CD4-positive, alpha-beta T cell treated with Interferon alpha-2 for 1 hour (primary cell): ENCODE measurements around the gene EMX1.

Source experiments
- DNase-seq, 2 donors: peaks; one replicate each; pipeline ENCODE4 v3.0.0-alpha.2; 2020 to 2022

The EMX1 gene

DNA sequence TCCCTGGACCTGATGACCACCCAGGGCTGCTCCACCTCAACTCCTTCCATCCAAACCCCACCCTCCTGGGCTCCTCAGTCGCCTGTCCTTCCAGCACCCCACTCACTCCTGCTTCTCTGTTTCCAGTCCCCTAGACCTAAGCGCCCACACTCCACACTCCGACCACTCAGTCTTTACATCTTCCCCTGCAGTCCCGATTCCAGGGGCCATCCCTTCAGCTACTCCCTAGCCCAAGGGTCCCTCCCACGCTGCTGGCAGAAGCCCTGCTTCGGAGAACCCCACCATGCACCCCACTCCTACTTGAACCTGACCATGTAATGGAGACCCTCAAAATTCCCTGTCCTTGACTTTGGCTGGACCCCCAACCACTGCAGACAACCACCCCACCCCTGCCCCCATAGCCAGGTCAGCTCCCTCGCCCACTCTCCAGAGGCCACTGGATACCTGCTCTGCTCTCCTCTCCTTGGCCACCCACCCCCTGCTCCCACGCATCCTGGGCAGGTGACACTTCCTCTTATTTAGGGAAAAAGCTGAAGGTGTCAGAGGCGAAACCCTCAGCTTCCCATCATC is 28.2 kb downstream of the EMX1 start:
- DNase-seq, result no peak

DNA sequence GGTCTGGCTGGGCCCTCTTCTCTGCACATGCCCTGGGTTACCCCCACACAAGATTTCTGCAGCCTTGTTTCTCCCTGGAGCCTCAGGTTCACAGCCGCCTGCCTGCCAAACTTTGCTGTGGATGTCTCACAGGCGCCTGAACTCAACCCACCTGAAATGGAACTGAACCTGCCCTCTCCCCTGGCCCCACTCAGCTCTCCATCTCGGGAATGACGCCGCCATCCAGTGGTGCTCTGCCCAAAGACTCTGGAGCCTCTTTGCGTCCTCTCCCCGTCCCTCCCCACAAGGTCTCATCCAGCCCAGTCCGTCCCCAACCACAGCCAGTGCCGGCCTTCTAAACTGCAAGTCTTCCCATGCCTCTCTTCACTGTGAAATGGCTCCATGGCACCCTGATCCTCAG is 29.1 kb downstream of the EMX1 start:
- DNase-seq, result no peak

DNA sequence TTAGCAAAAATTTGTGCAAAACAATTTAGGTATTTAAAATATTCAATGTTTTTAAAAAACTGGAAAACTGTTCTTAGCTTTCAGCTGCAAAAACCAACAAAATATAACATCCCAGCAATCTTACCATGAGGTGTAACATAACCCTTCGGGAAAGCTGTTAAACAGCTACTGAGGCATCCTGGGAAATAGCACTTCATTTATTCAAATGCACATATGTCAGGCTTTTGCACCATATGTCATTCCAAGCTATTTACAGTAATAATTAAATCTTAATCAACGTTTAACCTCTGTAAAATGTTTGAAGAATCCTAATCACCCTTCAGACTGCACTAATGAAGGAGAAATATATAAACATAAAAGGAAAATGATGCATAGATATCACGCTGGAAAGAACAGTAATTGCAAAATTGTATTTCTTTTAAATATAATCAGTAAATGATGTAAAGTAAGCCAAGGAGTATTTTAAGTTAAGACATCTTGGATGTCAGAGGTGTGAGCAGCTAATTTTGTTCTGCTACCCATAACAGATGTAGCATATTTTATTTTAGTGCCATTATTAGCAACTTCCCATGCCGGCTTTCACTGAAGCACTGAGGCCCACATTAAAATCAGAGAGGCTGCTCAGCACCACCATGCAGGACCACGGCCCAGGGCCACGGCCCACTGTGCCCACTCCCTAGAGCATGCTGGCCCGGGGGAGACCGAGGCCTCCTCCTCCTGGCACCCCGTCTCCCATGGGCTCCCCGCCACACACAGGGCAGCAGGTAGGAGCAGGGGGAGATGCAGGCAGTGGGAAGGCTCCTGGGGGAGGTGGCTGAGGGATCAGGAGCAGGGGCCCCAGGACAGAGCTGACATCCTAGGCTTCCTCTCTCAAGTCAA is 30.9 kb downstream of the EMX1 start:
- no peak for DNase-seq

DNA sequence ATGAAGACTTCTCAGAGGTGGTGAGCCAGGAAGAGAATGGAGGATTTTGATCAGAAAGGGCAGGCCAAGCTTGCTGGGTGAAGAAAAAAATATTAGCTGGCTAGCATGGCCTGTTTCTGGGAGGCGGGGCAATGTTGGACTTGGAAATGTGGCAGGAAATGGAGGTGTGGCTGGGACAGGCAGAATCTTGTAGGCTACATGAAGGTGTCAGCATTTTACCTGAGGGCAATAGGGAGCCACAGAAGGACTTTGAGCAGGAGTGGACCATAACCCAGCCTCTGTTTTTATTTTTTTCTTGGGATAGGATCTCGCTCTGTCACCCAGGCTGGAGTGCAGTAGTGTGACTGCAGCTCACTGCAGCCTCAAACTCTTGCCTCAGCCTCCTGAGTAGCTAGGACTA is 31.7 kb downstream of the EMX1 start:
- DNase-seq, result no peak

DNA sequence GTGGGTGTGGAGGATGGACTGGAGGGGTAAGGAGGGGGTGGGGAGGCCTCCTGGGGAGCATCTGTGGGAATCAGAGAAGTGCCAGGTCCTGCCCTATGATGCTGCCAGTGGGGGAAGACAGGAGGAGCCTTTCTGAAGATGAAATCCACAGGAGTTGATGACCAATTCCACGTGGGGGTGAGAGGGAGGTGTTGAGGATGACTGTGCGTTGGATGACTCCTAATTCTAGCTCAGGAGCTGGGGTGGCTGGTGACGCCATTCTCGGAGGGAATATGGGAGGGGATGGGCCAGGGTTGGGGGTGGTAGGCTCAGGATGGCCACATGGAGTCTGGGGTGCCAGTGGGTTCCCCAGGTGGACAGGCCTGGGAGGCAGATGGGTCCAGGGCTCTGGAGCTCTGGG is 32.3 kb downstream of the EMX1 start:
- DNase-seq, result no peak

DNA sequence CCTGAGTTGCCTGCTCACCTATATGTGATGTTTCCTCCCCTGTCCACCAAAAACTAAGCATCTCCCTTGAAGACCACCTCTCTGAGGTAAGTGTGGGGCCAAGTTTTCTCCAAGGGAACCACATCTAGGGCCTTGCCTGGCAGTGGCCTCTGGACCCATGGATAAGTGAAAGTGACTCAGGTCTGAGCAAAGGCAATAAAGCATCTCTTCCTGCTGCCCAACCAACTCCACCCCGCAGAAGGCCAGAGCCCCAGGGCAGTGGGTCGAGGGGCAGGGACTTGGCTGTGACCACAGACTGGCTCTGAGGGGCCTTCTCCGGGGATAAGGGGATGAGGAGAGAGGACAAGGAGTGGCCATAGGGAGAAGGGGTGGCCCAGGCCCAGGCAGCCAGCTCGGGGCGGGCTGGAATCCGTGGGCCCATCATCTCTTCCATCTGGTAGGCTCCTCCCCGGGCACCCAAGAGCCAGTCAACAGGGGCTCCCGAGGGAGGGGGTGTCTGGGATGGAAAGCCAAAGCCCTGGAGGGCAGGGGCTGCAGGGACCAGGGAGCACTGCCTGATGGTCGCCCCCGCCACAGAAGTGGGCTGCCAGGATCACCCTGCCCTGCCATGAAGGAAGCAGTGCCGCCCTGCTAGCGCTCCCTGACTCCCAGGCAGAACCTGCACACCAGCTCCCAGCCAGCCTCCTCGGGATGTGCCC is 33.4 kb downstream of the EMX1 start:
- no peak for DNase-seq

DNA sequence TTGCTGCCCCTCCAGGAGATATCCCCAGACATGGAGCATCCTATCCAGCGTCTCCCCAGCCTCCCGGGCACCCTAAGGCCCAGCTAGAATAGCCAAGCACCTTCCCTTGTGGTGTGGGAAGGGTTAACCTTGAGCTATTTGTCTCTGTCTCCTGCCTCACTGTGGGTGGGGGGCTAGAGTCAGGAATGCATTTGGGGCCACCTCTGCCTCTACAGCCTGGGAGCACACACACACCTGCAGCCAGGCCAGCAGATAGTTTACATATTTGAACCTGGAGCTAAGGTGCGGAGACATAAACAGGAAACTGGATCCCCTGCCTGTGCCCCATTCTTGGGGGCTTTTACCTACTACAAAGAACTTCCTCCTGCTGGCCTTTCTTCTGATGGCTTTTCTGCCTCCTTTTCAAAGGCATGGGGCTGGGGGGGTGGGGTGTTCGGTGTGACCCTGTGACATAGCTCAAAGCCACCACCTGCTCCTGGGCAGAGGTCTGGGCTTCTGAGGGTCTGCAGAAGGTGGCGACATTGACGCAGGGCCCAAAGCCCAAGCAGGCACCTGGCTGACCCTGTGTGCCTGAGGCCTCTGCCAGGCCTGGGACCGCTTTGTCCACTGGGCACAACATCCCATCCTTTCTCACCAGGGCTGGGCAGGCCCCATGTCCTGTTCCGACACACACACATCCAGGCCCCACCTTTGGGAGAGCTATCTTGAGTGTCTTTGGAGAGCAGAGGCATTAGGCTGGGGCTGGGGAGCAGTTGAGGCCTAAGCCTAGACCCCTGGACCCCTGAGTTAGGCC is 34.2 kb downstream of the EMX1 start:
- DNase-seq, result no peak

DNA sequence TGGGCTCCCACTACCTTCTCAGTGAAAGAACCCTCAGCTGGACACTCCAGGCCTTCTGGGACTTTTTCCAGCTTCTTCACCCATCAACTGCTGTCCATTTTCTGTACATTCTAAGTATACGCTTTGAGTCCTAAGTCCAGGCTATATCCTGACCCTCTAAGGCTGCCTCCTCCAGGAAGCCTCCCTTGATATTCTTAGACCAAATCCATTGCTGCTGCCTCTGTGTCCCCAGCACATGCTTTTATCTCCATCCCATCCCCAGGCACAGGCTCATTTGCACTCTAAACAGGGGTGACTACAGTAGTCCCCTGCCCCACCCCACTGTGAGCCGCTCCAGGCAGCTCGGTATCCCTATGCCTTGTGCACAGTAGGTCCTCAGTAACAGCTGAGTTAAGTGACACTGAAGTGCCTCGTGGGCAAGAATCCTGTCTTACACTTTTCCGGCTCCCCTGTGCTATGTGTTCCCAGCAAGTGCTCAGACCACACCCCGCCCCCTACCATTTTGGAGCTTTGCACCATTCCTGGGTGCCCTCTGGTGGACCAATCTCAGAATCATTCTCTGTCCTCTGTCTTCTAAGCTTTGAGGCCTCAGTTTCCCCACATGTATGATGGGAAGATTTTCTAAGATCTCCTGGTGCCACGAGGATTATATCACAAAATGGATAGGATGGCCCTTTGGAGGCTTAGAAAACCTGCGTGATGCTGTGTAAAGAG is 34.9 kb downstream of the EMX1 start:
- no peak for DNase-seq

DNA sequence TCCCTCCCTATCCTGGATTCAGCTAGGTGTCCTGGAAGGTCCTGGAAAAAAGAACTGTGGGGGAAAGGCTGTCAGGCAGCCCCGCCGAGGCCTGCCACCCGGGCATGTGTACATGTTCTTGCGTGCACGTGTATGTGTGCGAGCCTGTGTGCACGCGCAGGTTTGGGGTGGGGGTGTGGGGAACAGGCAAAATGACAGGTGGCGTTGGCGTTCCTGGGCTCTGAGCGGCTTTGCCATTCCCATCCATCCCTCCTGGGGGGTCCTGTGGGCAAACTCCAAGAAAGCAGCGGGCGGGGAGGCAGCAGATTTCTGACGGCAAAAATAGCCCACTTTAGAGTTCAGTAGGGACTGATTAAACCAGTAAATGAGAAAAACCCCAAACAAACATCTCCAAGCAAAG is 35.6 kb downstream of the EMX1 start:
- no peak for DNase-seq

DNA sequence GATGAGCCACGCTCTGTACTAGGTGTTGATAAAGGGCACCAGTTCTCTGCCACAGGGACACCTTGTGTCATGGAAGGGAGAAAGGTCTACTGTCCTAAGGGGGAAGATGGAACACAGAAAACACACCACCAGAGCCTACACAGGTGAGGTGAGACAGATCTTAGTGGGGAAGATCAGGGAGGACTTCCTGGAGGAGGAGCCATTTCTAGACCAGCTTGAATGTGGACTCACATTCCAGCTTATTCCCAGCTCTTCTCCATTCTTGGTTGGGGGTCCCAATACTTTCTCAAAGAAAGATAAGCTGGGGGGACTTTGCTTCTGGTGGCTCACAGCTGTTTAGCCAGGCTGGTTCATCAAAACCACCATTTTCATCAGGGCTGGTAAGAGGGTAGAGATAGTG is 36.2 kb downstream of the EMX1 start:
- DNase-seq, result no peak

DNA sequence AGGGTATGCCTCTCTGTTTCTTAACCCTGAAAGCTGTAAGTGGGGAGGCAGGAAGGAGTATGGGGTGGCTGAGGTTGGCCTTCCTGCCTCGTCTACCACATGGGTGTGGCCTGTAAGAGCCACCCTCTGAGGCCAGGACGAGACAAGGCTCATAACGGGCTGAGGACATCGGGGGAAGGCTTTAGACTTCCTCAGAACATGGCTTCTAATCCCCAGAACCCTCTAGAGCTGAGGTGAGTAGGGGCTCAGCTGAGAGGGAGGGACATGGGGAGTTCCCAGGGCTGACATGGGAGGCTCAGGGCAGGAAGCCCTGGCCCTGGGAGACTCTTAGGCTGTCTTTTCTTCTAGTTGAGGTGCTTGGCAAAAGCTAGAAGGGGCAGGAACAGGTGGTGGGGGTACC is 36.7 kb downstream of the EMX1 start:
- peak in 1 of 2 donors; percentile 50 for DNase-seq

DNA sequence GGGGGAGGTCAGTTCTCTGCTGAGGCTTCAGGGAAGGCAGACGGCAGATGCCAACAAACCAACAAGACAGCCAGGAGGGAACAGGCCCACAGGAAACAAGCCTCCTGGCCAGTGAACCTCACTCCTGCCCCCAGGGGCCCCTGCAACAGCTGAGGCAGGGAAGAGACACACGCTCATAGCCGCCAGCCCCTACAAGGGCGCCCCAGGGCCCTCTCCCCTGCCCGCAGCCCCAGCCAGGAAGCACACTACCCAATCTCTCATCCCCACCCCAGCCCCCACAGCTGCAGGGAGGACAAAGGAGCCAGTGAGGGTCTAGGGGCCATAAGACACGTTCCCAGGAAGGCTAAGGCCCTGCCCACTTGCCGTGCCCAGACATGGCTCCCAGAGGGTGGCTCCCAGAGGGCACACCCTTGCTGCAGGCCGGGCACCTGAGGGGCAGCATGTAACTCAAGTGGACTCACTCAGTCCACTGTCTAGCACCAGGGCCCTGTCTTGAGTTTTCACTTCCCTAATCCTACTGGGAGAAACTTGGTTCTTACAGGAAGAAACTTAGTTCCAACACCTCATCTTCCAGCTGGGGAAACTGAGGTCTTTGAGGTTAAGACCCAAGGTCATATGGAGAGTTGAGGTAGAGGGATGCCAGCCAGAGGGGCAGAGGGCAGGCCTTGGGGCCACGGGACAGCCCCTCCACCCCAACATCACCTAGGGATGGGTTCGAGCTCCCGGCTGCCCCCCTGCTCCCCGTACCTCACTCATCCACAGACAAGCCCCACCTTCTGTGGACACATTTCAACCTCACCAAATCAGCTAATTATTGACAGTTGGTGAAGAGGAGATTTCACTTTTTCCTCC is 37.3 kb downstream of the EMX1 start:
- no peak for DNase-seq

DNA sequence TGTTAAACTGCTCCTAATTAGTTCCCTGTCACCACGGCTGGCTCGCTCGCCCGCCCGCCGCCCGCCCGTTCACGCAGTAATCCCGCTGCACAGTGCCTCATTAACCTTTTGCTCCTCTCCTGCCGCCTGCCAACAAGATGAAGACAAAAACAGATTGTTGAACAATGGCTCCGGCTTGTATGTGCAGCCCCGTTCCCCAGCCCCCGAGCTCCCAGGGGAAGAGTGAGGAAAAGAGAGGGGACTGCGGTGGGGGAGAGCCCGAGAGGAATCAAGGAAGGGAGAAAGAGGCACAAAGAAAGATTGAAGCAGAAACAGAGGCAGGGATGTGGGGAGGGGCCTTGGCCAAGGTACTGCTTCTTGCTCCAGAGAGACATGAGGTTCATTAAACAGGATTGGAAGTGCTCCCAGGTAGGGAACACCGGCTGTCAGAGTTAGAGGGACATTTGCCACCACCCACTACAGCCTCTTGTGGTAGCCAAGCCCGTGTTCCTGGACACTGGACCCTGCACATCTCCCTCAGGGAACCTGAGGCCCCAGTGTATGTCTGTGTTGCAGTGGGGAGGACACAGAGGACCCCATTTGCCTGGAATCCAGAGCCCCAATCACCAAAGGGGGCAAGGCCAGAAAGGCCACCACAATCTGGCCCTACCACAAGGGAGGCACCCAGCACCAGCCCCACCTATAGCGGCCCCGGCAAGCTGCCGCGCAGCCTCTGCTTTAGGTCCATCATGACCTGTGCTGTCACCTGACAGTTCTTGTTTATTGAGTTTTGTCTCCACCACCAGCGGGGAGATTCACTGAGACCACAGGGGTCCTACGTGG is 38.1 kb downstream of the EMX1 start:
- DNase-seq, result no peak

DNA sequence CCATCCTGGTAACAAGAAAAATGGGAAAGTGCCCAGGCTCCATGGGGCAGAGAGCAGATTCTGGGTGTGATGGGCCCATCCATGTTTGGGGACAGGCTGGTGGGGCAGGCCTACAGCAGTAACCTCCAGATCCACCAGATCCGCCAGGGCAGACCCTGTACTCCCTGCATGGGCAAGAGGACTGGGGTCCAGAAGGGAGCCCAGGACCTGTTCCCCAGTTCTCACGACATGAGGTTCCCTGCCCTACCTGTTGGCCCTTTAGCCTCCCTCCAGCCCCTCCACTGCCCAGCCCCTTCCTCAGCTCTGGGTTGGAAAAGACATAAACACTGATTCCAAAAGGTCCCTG is 38.7 kb downstream of the EMX1 start:
- DNase-seq, result no peak

DNA sequence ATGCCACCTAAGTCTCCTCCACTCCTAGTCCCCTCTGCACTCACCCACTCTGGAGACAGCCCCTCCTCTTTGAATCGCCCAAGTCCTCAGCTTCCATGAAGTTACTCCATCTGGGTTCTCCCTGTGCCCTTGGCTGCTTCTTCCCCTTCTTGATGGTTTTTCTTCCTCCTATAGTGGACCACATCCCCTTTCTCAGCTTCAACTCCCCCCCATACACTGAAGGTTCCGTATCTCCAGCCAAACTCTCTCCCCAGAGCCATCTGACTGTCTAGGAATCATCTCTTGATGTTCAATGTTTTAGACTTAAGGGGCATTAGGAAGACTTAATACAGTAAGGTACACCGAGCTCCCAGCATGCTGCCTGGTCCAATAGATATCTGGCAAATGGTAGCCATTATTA is 39.6 kb downstream of the EMX1 start:
- DNase-seq, result peak in 1 of 2 donors; percentile 5

DNA sequence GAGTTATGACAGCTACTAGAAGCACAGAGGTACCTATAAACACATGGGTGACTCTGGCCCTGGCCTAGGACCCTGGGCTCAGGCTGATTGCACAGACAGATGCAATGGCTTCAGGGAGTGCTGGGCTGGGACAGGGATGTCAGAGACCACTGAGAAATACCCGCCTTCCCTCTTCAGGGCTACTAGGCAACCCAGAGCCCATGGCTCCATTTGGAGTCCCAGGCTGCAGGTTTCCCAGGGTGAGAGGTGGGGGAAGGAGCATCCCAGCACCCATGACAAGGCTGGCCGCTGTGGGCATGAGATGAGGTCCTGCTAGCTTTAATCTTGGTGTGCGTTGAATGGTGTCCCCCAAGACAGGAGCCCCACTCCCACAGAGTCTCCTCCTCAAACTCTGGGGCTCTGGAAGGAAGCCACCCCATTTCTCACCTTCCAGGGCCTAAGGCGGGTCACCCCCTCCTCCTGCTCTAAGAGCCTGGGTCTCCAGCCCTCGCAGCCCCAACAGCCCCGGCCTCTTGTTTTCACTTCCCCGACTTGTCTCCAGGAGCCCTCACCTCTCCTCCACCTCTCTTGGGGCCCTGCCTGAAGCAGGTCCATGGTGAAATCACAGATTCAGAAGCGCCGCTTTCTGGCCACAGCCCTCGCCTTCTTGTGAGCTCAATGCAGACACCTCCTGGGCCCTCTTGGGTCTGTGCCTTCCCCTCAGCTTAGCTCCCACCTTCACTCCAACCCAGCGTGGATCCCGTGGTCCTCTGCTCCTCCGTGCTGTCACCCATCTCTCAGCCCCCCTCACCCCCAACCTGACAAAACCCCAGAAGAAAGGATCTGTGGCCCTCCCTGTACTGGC is 41.4 kb downstream of the EMX1 start:
- no peak for DNase-seq

DNA sequence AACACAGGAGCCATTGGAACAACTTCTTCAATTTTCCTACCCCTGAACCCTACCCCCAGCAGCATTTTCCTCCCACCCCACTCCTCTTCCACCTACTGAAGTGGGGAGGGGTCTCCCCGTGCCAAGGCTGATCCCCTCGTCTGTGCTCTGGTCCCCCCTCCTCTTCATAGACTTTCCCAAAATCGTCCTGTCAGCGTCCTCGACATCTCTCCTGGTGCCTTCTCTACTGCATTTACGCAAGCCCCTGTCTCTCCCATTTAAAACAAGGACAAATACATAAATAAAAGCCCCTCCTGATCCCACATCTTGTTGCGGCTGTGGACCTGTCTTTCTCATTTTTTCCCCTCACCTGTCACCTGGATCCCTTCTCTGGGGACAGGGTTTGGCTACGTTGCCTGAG is 42.2 kb downstream of the EMX1 start:
- DNase-seq, result no peak

DNA sequence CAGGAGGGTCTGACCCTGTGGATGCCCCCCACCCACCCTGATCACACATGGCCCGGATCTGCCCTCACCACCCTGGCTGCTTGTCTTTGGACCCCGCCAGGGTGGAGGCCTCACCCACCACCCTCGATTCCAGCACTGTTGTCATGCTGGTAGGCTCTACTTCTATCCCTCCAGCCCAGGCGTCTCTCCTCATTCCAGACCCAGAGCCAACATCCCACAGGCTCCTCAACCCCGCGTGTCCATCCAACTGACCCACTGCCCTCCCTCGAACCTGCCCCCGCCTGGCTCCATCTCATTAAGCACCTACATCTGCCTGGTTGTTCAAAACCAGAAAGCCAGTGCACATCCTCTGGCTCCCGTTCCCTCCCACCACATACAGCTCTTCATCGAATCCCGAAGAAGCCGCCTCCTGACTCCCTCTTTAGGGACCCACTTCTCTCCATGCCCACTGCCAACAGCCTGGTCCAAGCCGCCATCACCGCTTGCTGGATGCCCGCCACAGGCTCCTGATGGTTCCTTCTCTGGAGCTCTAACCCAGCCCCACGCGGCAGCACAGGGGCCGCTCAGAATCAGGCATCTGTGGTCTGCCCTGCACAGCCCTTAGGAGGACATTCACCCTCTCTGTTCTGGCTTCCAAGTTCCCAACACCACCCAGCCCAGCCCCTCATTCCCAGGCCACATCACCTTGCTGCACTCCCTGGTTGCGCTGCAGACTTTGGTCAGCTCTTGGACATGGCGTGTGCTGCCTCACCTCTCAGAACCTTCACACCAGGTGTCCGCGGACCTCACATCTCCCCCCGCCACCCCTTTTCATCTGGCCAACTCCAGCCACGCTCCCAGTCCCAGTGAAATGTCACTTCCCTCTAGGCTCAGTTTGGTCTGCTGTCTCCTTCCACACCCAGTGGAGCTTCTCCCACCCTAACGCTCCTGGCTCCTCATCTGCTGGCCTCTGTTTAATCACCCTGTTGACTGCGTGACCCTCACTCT is 43.0 kb downstream of the EMX1 start:
- DNase-seq, result no peak
